PFSK-1 (cell line): ENCODE results near the gene TADA1.

Source experiments
- FOXP2 ChIP-seq: optimal IDR thresholded peaks from 2 replicates; pipeline ENCODE3; 2011; ENCODE audit warnings: borderline replicate concordance, control low read depth, inconsistent platforms; ENCODE audit not compliant: insufficient read depth; ENCODE audit errors: extremely low read length, extremely low read depth
- POLR2AphosphoS5 ChIP-seq: IDR thresholded peaks from 2 replicates; pipeline ENCODE4 v1.6.1; 2012; ENCODE audit warnings: low read depth, mild to moderate bottlenecking, control low read depth, low read length, moderate library complexity
- SIN3A ChIP-seq: IDR thresholded peaks from 2 replicates; pipeline ENCODE4 v1.6.1; 2012; ENCODE audit warnings: mild to moderate bottlenecking, low read length, moderate library complexity, borderline replicate concordance; ENCODE audit not compliant: insufficient read depth
- TAF1 ChIP-seq: IDR thresholded peaks from 2 replicates; pipeline ENCODE4 v1.6.1; 2012; ENCODE audit warnings: low read length, control low read depth, borderline replicate concordance; ENCODE audit not compliant: insufficient read depth
- TF ChIP-seq, protein P1 (sequence below), 2 experiments: IDR thresholded peaks; 2 replicates each; pipeline versions ENCODE4 v1.6.1 to v1.8.0; 2011 to 2012; ENCODE audit warnings: low read depth in 2 of 2, low read length in 2 of 2, control low read depth in 1 of 2, inconsistent platforms in 1 of 2, mild to moderate bottlenecking in 1 of 2, moderate library complexity in 1 of 2; ENCODE audit not compliant: insufficient read depth in 1 of 2

TADA1 gene

DNA sequence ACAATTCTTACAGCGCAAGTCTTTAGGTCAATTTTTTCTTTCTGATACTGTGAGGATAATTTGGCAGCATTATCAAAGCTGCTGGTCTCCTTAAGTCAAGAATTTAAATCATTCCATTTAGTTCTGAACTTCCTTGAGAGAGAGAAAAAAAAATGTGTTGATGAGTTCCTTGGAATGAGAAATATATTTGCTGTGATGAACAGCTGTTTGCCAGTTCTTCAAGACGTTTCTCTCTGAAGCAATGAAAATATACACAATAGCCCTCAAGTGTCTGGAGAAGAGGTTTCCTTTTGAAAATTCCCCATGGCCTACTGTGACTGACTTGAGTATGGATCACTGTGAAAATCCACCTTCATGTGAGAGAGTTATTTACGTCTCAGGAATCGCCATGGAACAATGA is 31.0 kb upstream of the TADA1 start:
- TF ChIP-seq FOXP2 (no peak), SIN3A (no peak), POLR2AphosphoS5 (no peak), TAF1 (no peak)
- TF ChIP-seq, protein P1, sequence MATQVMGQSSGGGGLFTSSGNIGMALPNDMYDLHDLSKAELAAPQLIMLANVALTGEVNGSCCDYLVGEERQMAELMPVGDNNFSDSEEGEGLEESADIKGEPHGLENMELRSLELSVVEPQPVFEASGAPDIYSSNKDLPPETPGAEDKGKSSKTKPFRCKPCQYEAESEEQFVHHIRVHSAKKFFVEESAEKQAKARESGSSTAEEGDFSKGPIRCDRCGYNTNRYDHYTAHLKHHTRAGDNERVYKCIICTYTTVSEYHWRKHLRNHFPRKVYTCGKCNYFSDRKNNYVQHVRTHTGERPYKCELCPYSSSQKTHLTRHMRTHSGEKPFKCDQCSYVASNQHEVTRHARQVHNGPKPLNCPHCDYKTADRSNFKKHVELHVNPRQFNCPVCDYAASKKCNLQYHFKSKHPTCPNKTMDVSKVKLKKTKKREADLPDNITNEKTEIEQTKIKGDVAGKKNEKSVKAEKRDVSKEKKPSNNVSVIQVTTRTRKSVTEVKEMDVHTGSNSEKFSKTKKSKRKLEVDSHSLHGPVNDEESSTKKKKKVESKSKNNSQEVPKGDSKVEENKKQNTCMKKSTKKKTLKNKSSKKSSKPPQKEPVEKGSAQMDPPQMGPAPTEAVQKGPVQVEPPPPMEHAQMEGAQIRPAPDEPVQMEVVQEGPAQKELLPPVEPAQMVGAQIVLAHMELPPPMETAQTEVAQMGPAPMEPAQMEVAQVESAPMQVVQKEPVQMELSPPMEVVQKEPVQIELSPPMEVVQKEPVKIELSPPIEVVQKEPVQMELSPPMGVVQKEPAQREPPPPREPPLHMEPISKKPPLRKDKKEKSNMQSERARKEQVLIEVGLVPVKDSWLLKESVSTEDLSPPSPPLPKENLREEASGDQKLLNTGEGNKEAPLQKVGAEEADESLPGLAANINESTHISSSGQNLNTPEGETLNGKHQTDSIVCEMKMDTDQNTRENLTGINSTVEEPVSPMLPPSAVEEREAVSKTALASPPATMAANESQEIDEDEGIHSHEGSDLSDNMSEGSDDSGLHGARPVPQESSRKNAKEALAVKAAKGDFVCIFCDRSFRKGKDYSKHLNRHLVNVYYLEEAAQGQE (IDR thresholded peaks at IDR 0.05; ENCODE audit: insufficient read depth in 1 of 2, low read depth in 2 of 2, low read length in 2 of 2): no peak

DNA sequence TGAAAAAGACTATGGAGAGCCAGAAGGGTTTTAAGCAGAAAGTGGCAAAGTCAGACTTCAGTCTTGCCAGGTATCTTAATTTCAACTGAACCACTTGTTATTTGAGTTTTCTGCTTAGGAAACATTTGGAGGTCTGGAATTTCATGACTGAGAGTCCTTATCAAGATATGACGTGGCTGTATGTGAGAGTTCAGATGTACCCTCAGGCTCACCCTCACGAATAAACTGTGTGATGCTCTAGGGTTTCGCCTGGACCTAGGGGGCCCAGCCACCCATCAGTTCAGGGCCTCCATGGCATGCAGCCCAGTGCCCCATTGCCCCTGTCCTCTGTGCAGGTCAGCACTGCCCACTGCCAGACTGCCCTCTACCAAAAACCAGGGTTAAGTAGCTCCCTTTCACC is 30.6 kb upstream of the TADA1 start:
- TF ChIP-seq FOXP2: no peak
- no peak for TF ChIP-seq POLR2AphosphoS5
- no peak for TF ChIP-seq TAF1
- no peak for TF ChIP-seq SIN3A
- TF ChIP-seq, protein P1 (IDR thresholded peaks at IDR 0.05; ENCODE audit: insufficient read depth in 1 of 2, low read depth in 2 of 2, low read length in 2 of 2): no peak

DNA sequence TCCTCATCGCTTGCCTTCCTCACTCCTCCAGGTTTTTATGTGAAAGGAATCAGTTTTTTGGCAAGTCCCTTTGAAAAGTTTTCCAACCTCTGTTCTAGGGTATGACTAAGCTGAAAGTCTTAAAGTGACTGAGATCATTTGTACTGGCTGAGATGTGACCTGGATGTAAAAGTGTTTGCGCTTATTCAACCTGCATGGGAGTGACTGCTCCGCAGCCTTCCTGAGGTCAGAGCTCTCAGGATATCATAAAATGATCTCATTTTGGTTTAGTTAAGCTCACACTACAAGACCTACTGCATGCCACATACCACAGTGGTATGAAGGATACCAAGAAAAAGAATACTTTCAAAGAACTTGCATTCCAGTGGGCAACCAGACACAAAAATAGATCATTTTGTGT is 29.8 kb upstream of the TADA1 start:
- TF ChIP-seq SIN3A (no peak), FOXP2 (no peak), TAF1 (no peak), POLR2AphosphoS5 (no peak)
- TF ChIP-seq, protein P1 (IDR thresholded peaks at IDR 0.05; ENCODE audit: insufficient read depth in 1 of 2, low read depth in 2 of 2, low read length in 2 of 2): no peak

DNA sequence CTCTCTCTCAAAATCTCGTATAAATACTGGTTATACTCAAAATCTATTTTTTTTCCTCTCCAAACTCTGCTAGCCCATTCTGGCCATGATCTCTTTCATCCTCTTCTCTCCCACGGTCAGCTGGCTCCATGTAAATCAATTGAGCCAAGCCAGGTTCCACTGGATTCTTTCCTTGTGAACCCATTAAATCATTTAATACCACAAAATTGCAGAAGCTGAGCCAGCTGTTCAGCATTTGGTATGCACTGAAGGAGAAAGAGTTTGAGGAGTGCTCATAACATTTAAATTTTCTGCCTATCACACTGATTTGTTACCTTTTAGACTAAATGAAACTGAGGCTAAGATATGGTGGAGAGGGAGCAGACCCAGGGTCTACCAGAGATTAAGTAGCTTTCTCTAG is 29.1 kb upstream of the TADA1 start:
- TF ChIP-seq SIN3A (no peak), TAF1 (no peak), FOXP2 (no peak), POLR2AphosphoS5 (no peak)
- TF ChIP-seq, protein P1 (IDR thresholded peaks at IDR 0.05; ENCODE audit: insufficient read depth in 1 of 2, low read depth in 2 of 2, low read length in 2 of 2): no peak

DNA sequence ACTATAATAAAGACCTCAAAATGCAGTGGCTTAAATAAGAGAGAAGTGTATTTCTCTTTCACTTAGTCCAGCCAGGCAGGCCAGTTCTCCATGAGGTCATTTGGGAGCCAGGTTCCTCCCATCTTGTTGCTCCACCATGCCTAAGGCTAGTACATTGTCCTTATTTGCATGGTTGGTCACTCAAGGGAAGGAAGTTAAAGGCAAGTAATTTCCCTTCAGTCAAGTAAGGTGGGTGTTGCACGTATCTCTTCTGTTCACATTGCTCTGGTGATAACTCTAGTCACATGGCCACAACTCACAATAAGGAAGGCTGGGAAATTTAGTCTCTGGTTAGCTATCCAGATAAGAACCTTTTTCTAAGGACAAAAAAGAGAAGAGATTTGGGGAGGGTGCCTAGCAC is 27.2 kb upstream of the TADA1 start:
- no peak for TF ChIP-seq FOXP2
- no peak for TF ChIP-seq TAF1
- TF ChIP-seq, protein P1 (IDR thresholded peaks at IDR 0.05; ENCODE audit: insufficient read depth in 1 of 2, low read depth in 2 of 2, low read length in 2 of 2): no peak
- no peak for TF ChIP-seq SIN3A
- no peak for TF ChIP-seq POLR2AphosphoS5
